Loucy (cell line): ENCODE measurements around the gene SH3BP1.

Source experiments
- H2AFZ ChIP-seq: fragments of 200-600 bp; sonication (generic); 2 replicates; pipeline ENCODE4 v1.6.0; 2016; ENCODE audit warnings: antibody characterized with exemption, mild to moderate bottlenecking, low read length, moderate library complexity
- H3F3A ChIP-seq: fragments of 200-600 bp; 2 replicates; pipeline ENCODE4 v1.6.0; 2016; ENCODE audit warnings: antibody characterized with exemption, low read depth, mild to moderate bottlenecking
- H3K27me3 ChIP-seq: fragments of 200-600 bp; sonication (generic); 2 replicates; pipeline ENCODE4 v1.6.1; 2014; ENCODE audit warnings: low read length, mild to moderate bottlenecking; ENCODE audit not compliant: insufficient read depth, poor library complexity, severe bottlenecking
- H3K36me3 ChIP-seq: fragments of 200-600 bp; sonication (generic); 2 replicates; pipeline ENCODE4 v1.6.1; 2016; ENCODE audit warnings: low read length; ENCODE audit not compliant: insufficient read depth
- H3K4me1 ChIP-seq: fragments of 200-600 bp; sonication (generic); 2 replicates; pipeline ENCODE4 v1.5.1; 2014; ENCODE audit warnings: low read length, mild to moderate bottlenecking; ENCODE audit not compliant: insufficient read depth, poor library complexity, severe bottlenecking
- H3K4me2 ChIP-seq: fragments of 200-600 bp; sonication (generic); 2 replicates; pipeline ENCODE4 v1.6.0; 2014; ENCODE audit warnings: antibody characterized with exemption, low read length, low read depth, mild to moderate bottlenecking; ENCODE audit not compliant: poor library complexity, severe bottlenecking
- H3K4me3 ChIP-seq: fragments of 200-600 bp; sonication (generic); 2 replicates; pipeline ENCODE4 v1.5.1; 2014; ENCODE audit warnings: low read length, mild to moderate bottlenecking, mixed read lengths; ENCODE audit not compliant: poor library complexity, severe bottlenecking
- H3K79me2 ChIP-seq: fragments of 200-600 bp; sonication (generic); 2 replicates; pipeline ENCODE4 v1.6.1; 2014; ENCODE audit warnings: low read length; ENCODE audit not compliant: insufficient read depth
- H3K9ac ChIP-seq: fragments of 200-600 bp; sonication (generic); 2 replicates; pipeline ENCODE4 v1.6.0; 2014; ENCODE audit warnings: mild to moderate bottlenecking, low read depth, low read length, moderate library complexity; ENCODE audit not compliant: poor library complexity, severe bottlenecking
- H3K9me2 ChIP-seq: fragments of 200-600 bp; sonication (generic); replicated peaks from 2 replicates; pipeline ENCODE4 v1.6.1; 2016; ENCODE audit warnings: low read depth, low read length, mixed read lengths
- H3K9me3 ChIP-seq: fragments of 200-600 bp; sonication (generic); 2 replicates; pipeline ENCODE4 v1.6.1; 2014; ENCODE audit warnings: mild to moderate bottlenecking, antibody characterized with exemption, low read length, low read depth; ENCODE audit not compliant: insufficient read depth
- H4K20me1 ChIP-seq: fragments of 200-600 bp; sonication (generic); 2 replicates; pipeline ENCODE4 v1.6.0; 2014; ENCODE audit warnings: antibody characterized with exemption, low read length, mild to moderate bottlenecking; ENCODE audit not compliant: insufficient read depth, poor library complexity, severe bottlenecking
- EZH2phosphoT487 ChIP-seq: fragments of 200-600 bp; IDR thresholded peaks from 2 replicates; pipeline ENCODE4 v1.6.1; 2018; ENCODE audit warnings: antibody characterized with exemption, mild to moderate bottlenecking, moderate library complexity, borderline replicate concordance
- TF ChIP-seq, protein P1 (sequence below): fragments of 200-600 bp; sonication (generic); conservative IDR thresholded peaks from 2 replicates; pipeline ENCODE4 v1.5.1; 2014; ENCODE audit warnings: mild to moderate bottlenecking, antibody characterized with exemption, low read length

Gene SH3BP1

GRCh38 chr22:37674248-37674647 is 34.8 kb downstream of the SH3BP1 start:
- Histone ChIP-seq H3K9me3 (no peaks in the 10 kb centered on the region), H2AFZ (no peak overlapping the region), H3K79me2 (peaks cover 56% of the 10 kb centered on the region), H3K27me3 (no peaks in the 10 kb centered on the region), H3K9me2 (no peaks in the 10 kb centered on the region), H3K9ac (peak overlapping the region; percentile 99), H3K36me3 (peaks cover 6% of the 10 kb centered on the region; the same call in 1 of the 2 replicates), H4K20me1 (peaks cover 14% of the 10 kb centered on the region), H3F3A (0 out of 2 replicates have a peak, but pooled peaks cover 9% of the 10 kb centered on the region), H3K4me1 (peaks cover 37% of the 10 kb centered on the region), H3K4me3 (peak overlapping the region; percentile 86), H3K4me2 (peak overlapping the region; percentile 89)
- no peak for TF ChIP-seq EZH2phosphoT487
- TF ChIP-seq, protein P1, sequence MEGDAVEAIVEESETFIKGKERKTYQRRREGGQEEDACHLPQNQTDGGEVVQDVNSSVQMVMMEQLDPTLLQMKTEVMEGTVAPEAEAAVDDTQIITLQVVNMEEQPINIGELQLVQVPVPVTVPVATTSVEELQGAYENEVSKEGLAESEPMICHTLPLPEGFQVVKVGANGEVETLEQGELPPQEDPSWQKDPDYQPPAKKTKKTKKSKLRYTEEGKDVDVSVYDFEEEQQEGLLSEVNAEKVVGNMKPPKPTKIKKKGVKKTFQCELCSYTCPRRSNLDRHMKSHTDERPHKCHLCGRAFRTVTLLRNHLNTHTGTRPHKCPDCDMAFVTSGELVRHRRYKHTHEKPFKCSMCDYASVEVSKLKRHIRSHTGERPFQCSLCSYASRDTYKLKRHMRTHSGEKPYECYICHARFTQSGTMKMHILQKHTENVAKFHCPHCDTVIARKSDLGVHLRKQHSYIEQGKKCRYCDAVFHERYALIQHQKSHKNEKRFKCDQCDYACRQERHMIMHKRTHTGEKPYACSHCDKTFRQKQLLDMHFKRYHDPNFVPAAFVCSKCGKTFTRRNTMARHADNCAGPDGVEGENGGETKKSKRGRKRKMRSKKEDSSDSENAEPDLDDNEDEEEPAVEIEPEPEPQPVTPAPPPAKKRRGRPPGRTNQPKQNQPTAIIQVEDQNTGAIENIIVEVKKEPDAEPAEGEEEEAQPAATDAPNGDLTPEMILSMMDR = no peak

DNA sequence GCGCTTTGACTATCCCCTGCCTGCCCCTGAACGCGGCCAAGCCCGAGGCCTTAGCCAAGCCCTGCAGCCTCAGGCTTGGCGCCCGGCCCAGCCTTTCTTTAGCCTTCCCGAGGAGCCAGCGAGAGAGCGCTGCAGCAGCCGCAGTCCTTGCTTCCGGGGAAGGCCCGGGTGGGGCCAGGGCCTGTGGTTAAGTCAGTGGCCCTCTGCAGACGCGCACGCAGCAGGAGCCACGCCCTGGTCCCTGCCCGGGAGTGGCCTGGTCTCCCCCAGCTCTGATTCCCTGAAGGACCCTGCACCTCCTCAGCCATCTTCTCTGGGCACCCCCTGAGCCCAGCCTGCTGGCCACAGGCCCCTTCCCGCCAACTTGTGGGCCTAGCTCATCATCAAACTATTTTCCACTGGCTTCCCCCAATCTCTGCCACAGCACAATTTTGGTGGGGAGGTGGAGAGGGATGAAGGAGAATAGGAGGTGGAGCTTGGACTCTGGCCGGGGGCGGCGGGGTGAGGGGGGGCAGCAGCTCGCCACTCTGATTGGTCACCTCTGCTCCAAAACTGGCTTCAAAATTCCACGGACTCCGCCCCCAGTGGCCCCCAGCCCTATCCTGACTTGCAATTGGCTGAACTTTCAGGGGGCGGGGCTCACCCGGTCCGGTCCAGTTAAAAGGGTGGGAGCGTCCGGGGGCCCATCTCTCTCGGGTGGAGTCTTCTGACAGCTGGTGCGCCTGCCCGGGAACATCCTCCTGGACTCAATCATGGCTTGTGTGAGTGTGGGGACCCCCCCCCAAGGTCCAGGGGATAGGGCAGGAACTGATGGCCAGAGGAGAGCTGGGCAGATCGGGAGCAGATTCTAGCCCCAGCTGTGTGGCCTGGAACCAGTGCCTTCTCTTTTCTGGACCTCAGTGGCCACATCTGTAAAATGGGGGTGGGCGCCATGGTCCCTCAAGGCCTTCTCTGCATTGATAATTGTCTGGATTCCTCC is 35.8 kb downstream of the SH3BP1 start, which contains the start of gene LGALS1:
Gene LGALS1 (plus strand): TSS at position 686 of the 979 bp plus-strand sequence. CDS start 67 bp downstream, at position 753.
- Histone ChIP-seq H3K4me2 (peak within 1 kb of the TSS; percentile 89), H3K4me3 (peak within 1 kb of the TSS; percentile 86), H3K36me3 (peaks cover 14% of the 10 kb centered on the region; the same call in 1 of the 2 replicates), H3K9me2 (no peaks in the 10 kb centered on the region), H4K20me1 (peaks cover 14% of the 10 kb centered on the region), H3K9me3 (no peaks in the 10 kb centered on the region), H3F3A (peaks cover 15% of the 10 kb centered on the region; the same call in 1 of the 2 replicates), H3K27me3 (no peaks in the 10 kb centered on the region), H3K79me2 (peaks cover 61% of the 10 kb centered on the region), H3K4me1 (peaks cover 37% of the 10 kb centered on the region), H2AFZ (peak within 1 kb of the TSS; percentile 53; the same call in 1 of the 2 replicates), H3K9ac (peak within 1 kb of the TSS; percentile 99)
- TF ChIP-seq EZH2phosphoT487 = no peak
- TF ChIP-seq, protein P1 = no peak

DNA sequence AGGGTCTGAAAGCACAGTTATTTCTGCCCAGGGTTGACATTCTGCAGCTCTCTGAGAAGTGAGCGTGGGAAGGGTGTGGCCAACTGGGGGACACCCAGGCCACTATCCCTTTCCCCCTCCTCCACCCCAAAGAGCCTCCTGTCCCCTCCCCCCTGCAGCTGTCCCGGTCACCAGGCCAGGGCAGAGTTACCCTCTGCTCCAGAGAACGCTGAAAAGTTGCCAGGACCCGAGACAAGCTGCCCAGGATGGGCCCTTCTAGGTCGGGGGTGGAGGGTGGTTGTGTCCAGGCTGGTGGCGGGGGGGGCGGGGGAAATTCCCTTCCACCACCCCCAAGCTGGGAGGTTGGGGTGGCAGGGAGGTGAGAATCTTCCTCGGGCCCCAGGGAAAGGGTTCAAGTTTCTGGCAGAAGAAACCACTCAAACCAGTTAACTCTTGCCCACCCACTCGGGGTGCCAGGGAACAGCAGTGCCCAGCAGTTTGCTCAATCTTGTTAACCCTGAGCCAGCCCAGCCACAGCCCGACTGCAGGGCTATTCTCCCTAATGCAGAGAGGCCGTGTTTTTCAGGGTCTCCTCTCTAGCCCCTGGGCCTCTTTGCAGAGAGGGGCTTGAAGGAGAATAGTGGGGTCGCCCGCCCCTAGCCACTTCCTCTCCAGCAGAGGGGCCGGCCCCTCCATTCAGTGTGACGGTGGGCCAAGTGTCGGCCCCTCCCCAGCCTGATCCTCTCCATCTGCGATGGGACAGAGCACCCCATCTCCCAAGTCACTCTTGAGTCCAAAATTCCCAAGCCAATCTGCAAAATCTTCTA is 36.7 kb downstream of the SH3BP1 start:
- no peak overlapping the region for H2AFZ ChIP-seq
- H3K9ac ChIP-seq = peak overlapping the region; percentile 99
- peaks cover 14% of the 10 kb centered on the region; the same call in 1 of the 2 replicates for H3K36me3 ChIP-seq
- H3K4me2 ChIP-seq = peak overlapping the region; percentile 89
- H3K79me2 ChIP-seq = peaks cover 61% of the 10 kb centered on the region
- peaks cover 14% of the 10 kb centered on the region for H4K20me1 ChIP-seq
- peaks cover 17% of the 10 kb centered on the region; the same call in 1 of the 2 replicates for H3F3A ChIP-seq
- H3K9me3 ChIP-seq = no peaks in the 10 kb centered on the region
- H3K4me1 ChIP-seq = peaks cover 38% of the 10 kb centered on the region
- TF ChIP-seq EZH2phosphoT487 = no peak
- TF ChIP-seq, protein P1 = no peak
- H3K9me2 ChIP-seq = no peaks in the 10 kb centered on the region
- H3K4me3 ChIP-seq = peak overlapping the region; percentile 86
- H3K27me3 ChIP-seq = no peaks in the 10 kb centered on the region
